ENCODE data around the gene IDI1. TPM values are rescaled to one million over a fixed set of nuclear protein-coding genes. Genes with fewer than 3 reads are reported as not detected.

Gene IDI1
- total RNA-seq, 1 experiment from 2014 or later: 44.7 TPM

DNA sequence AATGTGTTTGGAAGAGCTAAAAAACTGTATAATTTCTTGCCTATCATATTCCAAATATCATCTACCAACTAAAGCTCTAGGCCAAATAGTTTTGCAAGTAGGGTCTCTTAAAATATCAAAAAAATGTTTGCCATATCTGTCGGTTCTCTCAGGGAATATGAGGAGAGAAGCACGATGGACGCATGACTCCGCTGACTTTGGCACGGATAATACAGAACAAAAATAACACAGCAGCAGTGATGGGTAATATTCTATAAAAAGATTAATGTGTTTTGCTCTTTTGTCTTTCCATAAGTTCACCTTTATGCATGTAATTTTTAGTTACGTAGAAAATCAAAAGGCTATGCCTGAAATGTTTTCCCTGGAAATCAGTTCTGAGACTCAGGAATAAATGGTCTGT lies 22.3 kb downstream of the IDI1 start:
- Mint-ChIP-seq H3K27ac (no peak overlapping the region), H3K4me1 (peaks cover 10 to 17% of the 10 kb centered on the region in 2 experiments), H3K36me3 (ENCODE audit: insufficient read depth in 1 of 3, low read depth in 3 of 3) (peaks cover 0 to 6% (median 0%) of the 10 kb centered on the region in 3 experiments; a peak in 2 of 7 replicates), H3K4me3 (no peak overlapping the region), H3K9me3 (0 out of 5 replicates have a peak, but pooled peaks cover 0 to under 1% of the 10 kb centered on the region in 2 experiments), H3K27me3 (ENCODE audit: low read depth) (no peaks in the 10 kb centered on the region)
- H2BK20ac ChIP-seq (ENCODE audit: low read depth, low read length, poor library complexity, severe bottlenecking): no peak overlapping the region
- no peak overlapping the region for H2BK120ac ChIP-seq (ENCODE audit: low read depth, low read length, poor library complexity, severe bottlenecking)
- no peak overlapping the region for H4K8ac ChIP-seq (replicated peaks; ENCODE audit: insufficient read length, low read depth, low read length)
- no peak overlapping the region for H2BK15ac ChIP-seq (ENCODE audit: low read depth, low read length)
- H3K27ac ChIP-seq (ENCODE audit: insufficient read length, low read depth, low read length): no peak overlapping the region
- no peak overlapping the region for H3K14ac ChIP-seq (ENCODE audit: insufficient read depth, low read length)
- H3K56ac ChIP-seq (ENCODE audit: insufficient read length, low read depth, low read length): no peak overlapping the region
- no peak overlapping the region for H2AFZ ChIP-seq (ENCODE audit: low read length)
- TF ChIP-seq, protein P1, sequence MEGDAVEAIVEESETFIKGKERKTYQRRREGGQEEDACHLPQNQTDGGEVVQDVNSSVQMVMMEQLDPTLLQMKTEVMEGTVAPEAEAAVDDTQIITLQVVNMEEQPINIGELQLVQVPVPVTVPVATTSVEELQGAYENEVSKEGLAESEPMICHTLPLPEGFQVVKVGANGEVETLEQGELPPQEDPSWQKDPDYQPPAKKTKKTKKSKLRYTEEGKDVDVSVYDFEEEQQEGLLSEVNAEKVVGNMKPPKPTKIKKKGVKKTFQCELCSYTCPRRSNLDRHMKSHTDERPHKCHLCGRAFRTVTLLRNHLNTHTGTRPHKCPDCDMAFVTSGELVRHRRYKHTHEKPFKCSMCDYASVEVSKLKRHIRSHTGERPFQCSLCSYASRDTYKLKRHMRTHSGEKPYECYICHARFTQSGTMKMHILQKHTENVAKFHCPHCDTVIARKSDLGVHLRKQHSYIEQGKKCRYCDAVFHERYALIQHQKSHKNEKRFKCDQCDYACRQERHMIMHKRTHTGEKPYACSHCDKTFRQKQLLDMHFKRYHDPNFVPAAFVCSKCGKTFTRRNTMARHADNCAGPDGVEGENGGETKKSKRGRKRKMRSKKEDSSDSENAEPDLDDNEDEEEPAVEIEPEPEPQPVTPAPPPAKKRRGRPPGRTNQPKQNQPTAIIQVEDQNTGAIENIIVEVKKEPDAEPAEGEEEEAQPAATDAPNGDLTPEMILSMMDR (conservative IDR thresholded peaks at IDR 0.05): no peak
- no peak overlapping the region for H3K18ac ChIP-seq (ENCODE audit: insufficient read length, low read depth, low read length)
- no peak overlapping the region for H2BK5ac ChIP-seq (ENCODE audit: insufficient read length, low read length)
- no peaks in the 10 kb centered on the region for H3K27me3 ChIP-seq (ENCODE audit: insufficient read depth, low read length)
- H3K4me2 ChIP-seq (ENCODE audit: insufficient read depth, insufficient read length, low read length): no peak overlapping the region
- H2AK5ac ChIP-seq (ENCODE audit: insufficient read length, low read length): no peak overlapping the region
- no CpG with 5 or more reads among the region's 6 CpGs for WGBS (ENCODE audit: extremely low coverage, insufficient read length, low lambda C conversion rate)
- no peaks in the 10 kb centered on the region for H4K20me1 ChIP-seq (ENCODE audit: control insufficient read depth, insufficient read depth, insufficient read length)
- no peak overlapping the region for H3T11ph ChIP-seq (ENCODE audit: low read length)
- no peaks in the 10 kb centered on the region for H3K23me2 ChIP-seq (ENCODE audit: insufficient read length, low read depth, low read length, poor library complexity, severe bottlenecking)
- H3K79me1 ChIP-seq (ENCODE audit: insufficient read depth, low read depth, low read length, poor library complexity, severe bottlenecking): no peaks in the 10 kb centered on the region
- no peak overlapping the region for H3K4ac ChIP-seq (ENCODE audit: low read depth, low read length)
- no peak overlapping the region for H2BK12ac ChIP-seq (ENCODE audit: insufficient read length, low read depth, low read length)
- no peaks in the 10 kb centered on the region for H3K9me3 ChIP-seq (ENCODE audit: control insufficient read depth, low read depth, low read length)
- H4K91ac ChIP-seq (ENCODE audit: insufficient read length, low read depth, low read length): no peak overlapping the region
- no peak overlapping the region for H3K23ac ChIP-seq (ENCODE audit: insufficient read length, low read depth, low read length)
- H4K5ac ChIP-seq (ENCODE audit: insufficient read length, low read depth, low read length): no peak overlapping the region
- no peak overlapping the region for H3K9ac ChIP-seq (ENCODE audit: extremely low read depth, insufficient read length, low read length)
- H3K79me2 ChIP-seq (ENCODE audit: insufficient read depth, low read length): no peaks in the 10 kb centered on the region; the same call in 1 of the 2 replicates
- H3K4me1 ChIP-seq (ENCODE audit: insufficient read depth, low read length): no peaks in the 10 kb centered on the region
- no peak for DNase-seq

Data from H9 (cell line).